Measurements from ENCODE around the gene WNT7B.

WNT7B gene

GRCh38 chr22:45918459-45919370 lies 58.2 kb downstream of the WNT7B start:
- Histone ChIP-seq H3K36me3 (replicated peaks in 1 of 2; ENCODE audit: control insufficient read depth in 2 of 2, insufficient read depth in 2 of 2, low read length in 2 of 2) (no peaks in the 10 kb centered on the region), H3K4ac (ENCODE audit: low read length) (no peak overlapping the region), H2BK120ac (ENCODE audit: low read depth, low read length) (peak overlapping the region; percentile 49), H3K4me1 (ENCODE audit: control insufficient read depth in 2 of 2, insufficient read depth in 1 of 2, low read depth in 1 of 2, low read length in 2 of 2) (no peaks in the 10 kb centered on the region), H2BK15ac (ENCODE audit: low read length) (peak overlapping the region; percentile 97), H4K91ac (ENCODE audit: low read depth, low read length, poor library complexity) (no peak overlapping the region), H2BK12ac (ENCODE audit: low read length) (peak overlapping the region; percentile 75), H3K14ac (ENCODE audit: low read length) (peak overlapping the region; percentile 58), H3K27me3 (ENCODE audit: control insufficient read depth in 3 of 3, insufficient read depth in 3 of 3, low read depth in 1 of 3, low read length in 3 of 3) (peaks cover 0 to 23% (median 0%) of the 10 kb centered on the region in 3 experiments), H3K4me3 (ENCODE audit: low read length in 2 of 2) (no peak overlapping the region), H3K79me1 (ENCODE audit: low read depth, low read length) (no peaks in the 10 kb centered on the region), H2AFZ (ENCODE audit: low read length) (no peak overlapping the region), H4K8ac (ENCODE audit: low read depth, low read length) (peak overlapping the region; percentile 19), H3K9ac (ENCODE audit: low read depth, low read length, poor library complexity) (peak overlapping the region; percentile 7), H3K27ac (replicated peaks; ENCODE audit: low read length) (no peak overlapping the region), H3K18ac (ENCODE audit: low read length) (peak overlapping the region; percentile 69), H2AK5ac (ENCODE audit: low read depth, low read length) (peak overlapping the region; percentile 93), H2BK5ac (ENCODE audit: low read length) (peak overlapping the region; percentile 71), H3K4me2 (ENCODE audit: insufficient read depth, low read length, poor library complexity, severe bottlenecking) (no peak overlapping the region), H3K23ac (ENCODE audit: low read depth, low read length, poor library complexity) (no peak overlapping the region), H3K9me3 (replicated peaks in 1 of 2; ENCODE audit: control insufficient read depth in 2 of 2, insufficient read depth in 1 of 2, low read depth in 1 of 2, low read length in 2 of 2) (peaks cover 3 to 6% of the 10 kb centered on the region in 2 donors)
- no CpG with 5 or more reads among the region's 35 CpGs for WGBS, 2 donors (ENCODE audit: extremely low coverage in 2 of 2, insufficient read length in 2 of 2, insufficient replicate concordance in 1 of 2)
- DNase-seq (ENCODE audit: low spot score), result no peak

GRCh38 chr22:45917700-45918458 lies 59.1 kb downstream of the WNT7B start:
- Histone ChIP-seq H2BK15ac (ENCODE audit: low read length) (peak overlapping the region; percentile 97), H2BK120ac (ENCODE audit: low read depth, low read length) (peak overlapping the region; percentile 45), H3K4me3 (ENCODE audit: low read length in 2 of 2) (no peak overlapping the region), H3K27ac (replicated peaks; ENCODE audit: low read length) (no peak overlapping the region), H2BK12ac (ENCODE audit: low read length) (peak overlapping the region; percentile 75), H3K14ac (ENCODE audit: low read length) (peak overlapping the region; percentile 25), H3K23ac (ENCODE audit: low read depth, low read length, poor library complexity) (no peak overlapping the region), H2AK5ac (ENCODE audit: low read depth, low read length) (peak overlapping the region; percentile 93), H3K27me3 (ENCODE audit: control insufficient read depth in 3 of 3, insufficient read depth in 3 of 3, low read depth in 1 of 3, low read length in 3 of 3) (peaks cover 0 to 19% (median 0%) of the 10 kb centered on the region in 3 experiments), H3K9me3 (replicated peaks in 1 of 2; ENCODE audit: control insufficient read depth in 2 of 2, insufficient read depth in 1 of 2, low read depth in 1 of 2, low read length in 2 of 2) (peaks cover 3 to 6% of the 10 kb centered on the region in 2 donors), H3K4me1 (ENCODE audit: control insufficient read depth in 2 of 2, insufficient read depth in 1 of 2, low read depth in 1 of 2, low read length in 2 of 2) (no peaks in the 10 kb centered on the region), H3K4ac (ENCODE audit: low read length) (no peak overlapping the region), H2AFZ (ENCODE audit: low read length) (no peak overlapping the region), H3K36me3 (replicated peaks in 1 of 2; ENCODE audit: control insufficient read depth in 2 of 2, insufficient read depth in 2 of 2, low read length in 2 of 2) (no peaks in the 10 kb centered on the region), H3K9ac (ENCODE audit: low read depth, low read length, poor library complexity) (peak overlapping the region; percentile 7), H3K4me2 (ENCODE audit: insufficient read depth, low read length, poor library complexity, severe bottlenecking) (no peak overlapping the region), H3K79me1 (ENCODE audit: low read depth, low read length) (no peaks in the 10 kb centered on the region), H2BK5ac (ENCODE audit: low read length) (no peak overlapping the region), H4K91ac (ENCODE audit: low read depth, low read length, poor library complexity) (no peak overlapping the region), H4K8ac (ENCODE audit: low read depth, low read length) (no peak overlapping the region), H3K18ac (ENCODE audit: low read length) (peak overlapping the region; percentile 69)
- DNase-seq (ENCODE audit: low spot score), result no peak
- WGBS, 2 donors (ENCODE audit: extremely low coverage in 2 of 2, insufficient read length in 2 of 2, insufficient replicate concordance in 1 of 2), result no CpG with 5 or more reads among the region's 14 CpGs

- H2BK5ac ChIP-seq (ENCODE audit: low read length), result no peak overlapping the region
- no peak overlapping the region for H3K4ac ChIP-seq (ENCODE audit: low read length)
- no peak overlapping the region for H2BK120ac ChIP-seq (ENCODE audit: low read depth, low read length)
- H2BK15ac ChIP-seq (ENCODE audit: low read length), result no peak overlapping the region
- peak overlapping the region; percentile 93 for H2AK5ac ChIP-seq (ENCODE audit: low read depth, low read length)
- no peaks in the 10 kb centered on the region for H3K4me1 ChIP-seq (ENCODE audit: control insufficient read depth in 2 of 2, insufficient read depth in 1 of 2, low read depth in 1 of 2, low read length in 2 of 2)
- DNase-seq (ENCODE audit: low spot score), result no peak
- H3K14ac ChIP-seq (ENCODE audit: low read length), result no peak overlapping the region
- H2BK12ac ChIP-seq (ENCODE audit: low read length), result no peak overlapping the region
- H3K79me1 ChIP-seq (ENCODE audit: low read depth, low read length), result no peaks in the 10 kb centered on the region
- H4K91ac ChIP-seq (ENCODE audit: low read depth, low read length, poor library complexity), result no peak overlapping the region
- H3K9me3 ChIP-seq (replicated peaks in 1 of 2; ENCODE audit: control insufficient read depth in 2 of 2, insufficient read depth in 1 of 2, low read depth in 1 of 2, low read length in 2 of 2), result peaks cover 3 to 6% of the 10 kb centered on the region in 2 donors
- no peak overlapping the region for H2AFZ ChIP-seq (ENCODE audit: low read length)
- H3K18ac ChIP-seq (ENCODE audit: low read length), result peak overlapping the region; percentile 82
- H3K27me3 ChIP-seq (ENCODE audit: control insufficient read depth in 3 of 3, insufficient read depth in 3 of 3, low read depth in 1 of 3, low read length in 3 of 3), result peaks cover 0 to 19% (median 0%) of the 10 kb centered on the region in 3 experiments
- no peak overlapping the region for H3K23ac ChIP-seq (ENCODE audit: low read depth, low read length, poor library complexity)
- no peaks in the 10 kb centered on the region for H3K36me3 ChIP-seq (replicated peaks in 1 of 2; ENCODE audit: control insufficient read depth in 2 of 2, insufficient read depth in 2 of 2, low read length in 2 of 2)
- H3K27ac ChIP-seq (replicated peaks; ENCODE audit: low read length), result no peak overlapping the region
- WGBS, 2 donors (ENCODE audit: extremely low coverage in 2 of 2, insufficient read length in 2 of 2, insufficient replicate concordance in 1 of 2), result no CpG with 5 or more reads among the region's 12 CpGs
- no peak overlapping the region for H3K4me3 ChIP-seq (ENCODE audit: low read length in 2 of 2)
- no peak overlapping the region for H4K8ac ChIP-seq (ENCODE audit: low read depth, low read length)
- no peak overlapping the region for H3K4me2 ChIP-seq (ENCODE audit: insufficient read depth, low read length, poor library complexity, severe bottlenecking)
- H3K9ac ChIP-seq (ENCODE audit: low read depth, low read length, poor library complexity), result no peak overlapping the region
Observed at GRCh38 chr22:45917146-45917545, 59.8 kb downstream of the WNT7B start.

- Histone ChIP-seq H2AK5ac (ENCODE audit: low read depth, low read length) (peak overlapping the region; percentile 93), H3K27ac (replicated peaks; ENCODE audit: low read length) (no peak overlapping the region), H3K79me1 (ENCODE audit: low read depth, low read length) (no peaks in the 10 kb centered on the region), H3K14ac (ENCODE audit: low read length) (no peak overlapping the region), H3K4me3 (ENCODE audit: low read length in 2 of 2) (no peak overlapping the region), H3K18ac (ENCODE audit: low read length) (peak overlapping the region; percentile 94), H3K4me2 (ENCODE audit: insufficient read depth, low read length, poor library complexity, severe bottlenecking) (no peak overlapping the region), H4K91ac (ENCODE audit: low read depth, low read length, poor library complexity) (no peak overlapping the region), H2BK120ac (ENCODE audit: low read depth, low read length) (no peak overlapping the region), H3K23ac (ENCODE audit: low read depth, low read length, poor library complexity) (no peak overlapping the region), H3K4me1 (ENCODE audit: control insufficient read depth in 2 of 2, insufficient read depth in 1 of 2, low read depth in 1 of 2, low read length in 2 of 2) (no peaks in the 10 kb centered on the region), H2AFZ (ENCODE audit: low read length) (no peak overlapping the region), H3K4ac (ENCODE audit: low read length) (no peak overlapping the region), H3K9ac (ENCODE audit: low read depth, low read length, poor library complexity) (no peak overlapping the region), H2BK15ac (ENCODE audit: low read length) (no peak overlapping the region), H3K9me3 (replicated peaks in 1 of 2; ENCODE audit: control insufficient read depth in 2 of 2, insufficient read depth in 1 of 2, low read depth in 1 of 2, low read length in 2 of 2) (peaks cover 3 to 6% of the 10 kb centered on the region in 2 donors), H2BK5ac (ENCODE audit: low read length) (no peak overlapping the region), H2BK12ac (ENCODE audit: low read length) (no peak overlapping the region), H4K8ac (ENCODE audit: low read depth, low read length) (no peak overlapping the region), H3K36me3 (replicated peaks in 1 of 2; ENCODE audit: control insufficient read depth in 2 of 2, insufficient read depth in 2 of 2, low read length in 2 of 2) (no peaks in the 10 kb centered on the region), H3K27me3 (ENCODE audit: control insufficient read depth in 3 of 3, insufficient read depth in 3 of 3, low read depth in 1 of 3, low read length in 3 of 3) (peaks cover 0 to 23% (median 0%) of the 10 kb centered on the region in 3 experiments)
- no peak for DNase-seq (ENCODE audit: low spot score)
- no CpG with 5 or more reads among the region's 7 CpGs for WGBS, 2 donors (ENCODE audit: extremely low coverage in 2 of 2, insufficient read length in 2 of 2, insufficient replicate concordance in 1 of 2)
Observed at GRCh38 chr22:45916515-45916914, 60.4 kb downstream of the WNT7B start.

Data from neuronal stem cell (in vitro differentiated cells).